Measurements from ENCODE around the gene EDRF1.

The EDRF1 gene

GRCh38 chr10:125801574-125801973, 82.1 kb downstream of the EDRF1 start:
- DNase-seq (ENCODE audit: low read depth), result no peak
- TF ChIP-seq CTCF (conservative IDR thresholded peaks at IDR 0.05; ENCODE audit: low read depth, low read length), result no peak

GRCh38 chr10:125802131-125802530, 82.6 kb downstream of the EDRF1 start:
- TF ChIP-seq CTCF (conservative IDR thresholded peaks at IDR 0.05; ENCODE audit: low read depth, low read length), result no peak
- DNase-seq (ENCODE audit: low read depth), result no peak
- no peak overlapping the region for H3K4me3 ChIP-seq (ENCODE audit: low read depth, low read length)

More at GRCh38 chr10:125801574-125801973, 82.1 kb downstream of the EDRF1 start:
- no peak overlapping the region for H3K4me3 ChIP-seq (ENCODE audit: low read depth, low read length)

GRCh38 chr10:125802739-125803138, 83.2 kb downstream of the EDRF1 start:
- no peak overlapping the region for H3K4me3 ChIP-seq (ENCODE audit: low read depth, low read length)
- TF ChIP-seq CTCF (conservative IDR thresholded peaks at IDR 0.05; ENCODE audit: low read depth, low read length), result no peak
- no peak for DNase-seq (ENCODE audit: low read depth)

GRCh38 chr10:125808047-125808446, 88.5 kb downstream of the EDRF1 start:
- DNase-seq (ENCODE audit: low read depth), result no peak
- no peak for TF ChIP-seq CTCF (conservative IDR thresholded peaks at IDR 0.05; ENCODE audit: low read depth, low read length)
- no peak overlapping the region for H3K4me3 ChIP-seq (ENCODE audit: low read depth, low read length)

GRCh38 chr10:125811251-125811650, 91.7 kb downstream of the EDRF1 start:
- no peak for DNase-seq (ENCODE audit: low read depth)
- no peak overlapping the region for H3K4me3 ChIP-seq (ENCODE audit: low read depth, low read length)
- TF ChIP-seq CTCF (conservative IDR thresholded peaks at IDR 0.05; ENCODE audit: low read depth, low read length), result no peak

GRCh38 chr10:125812128-125812750, 92.7 kb downstream of the EDRF1 start:
- H3K4me3 ChIP-seq (ENCODE audit: low read depth, low read length), result no peak overlapping the region
- DNase-seq (ENCODE audit: low read depth), result peak; percentile 85
- TF ChIP-seq CTCF (conservative IDR thresholded peaks at IDR 0.05; ENCODE audit: low read depth, low read length), result no peak

All from choroid plexus epithelial cell (primary cell).